Duodenal mucosa (tissue), 2 donors: ENCODE results near the gene CCDC150.

ENCODE experiments used
- H3K27ac ChIP-seq: one replicate; pipeline ENCODE4 v1.7.0; 2013; ENCODE audit warnings: low read depth, low read length
- H3K27me3 ChIP-seq, 2 donors: one replicate each; pipeline ENCODE4 v1.7.0; 2013; ENCODE audit warnings: low read length in 2 of 2, control low read depth in 1 of 2; ENCODE audit not compliant: insufficient read depth in 2 of 2, control insufficient read depth in 1 of 2
- H3K36me3 ChIP-seq, 2 donors: one replicate each; pipeline ENCODE4 v1.7.0; 2013; ENCODE audit warnings: low read length in 2 of 2, control low read depth in 1 of 2; ENCODE audit not compliant: insufficient read depth in 2 of 2, control insufficient read depth in 1 of 2
- H3K4me1 ChIP-seq, 2 donors: one replicate each; pipeline ENCODE4 v1.7.0; 2013; ENCODE audit warnings: low read length in 2 of 2, control low read depth in 1 of 2; ENCODE audit not compliant: insufficient read depth in 2 of 2, control insufficient read depth in 1 of 2
- H3K4me3 ChIP-seq, 2 donors: one replicate each; pipeline ENCODE4 v1.7.0; 2013; ENCODE audit warnings: low read length in 2 of 2, low read depth in 1 of 2
- H3K9ac ChIP-seq, 2 donors: one replicate each; pipeline ENCODE4 v1.7.0; 2013; ENCODE audit warnings: low read length in 2 of 2, low read depth in 1 of 2
- H3K9me3 ChIP-seq, 2 donors: one replicate each; pipeline ENCODE4 v1.7.0; 2013; ENCODE audit warnings: low read length in 2 of 2, control low read depth in 1 of 2; ENCODE audit not compliant: control insufficient read depth in 1 of 2

The CCDC150 gene

GRCh38 chr2:196618661-196619060 is 20.9 kb upstream of the CCDC150 start:
- no peaks in the 10 kb centered on the region for H3K4me1 ChIP-seq

GRCh38 chr2:196630531-196630930 is 9.0 kb upstream of the CCDC150 start:
- H3K9me3 ChIP-seq, result peaks cover 0 to 8% of the 10 kb centered on the region in 2 donors
- no peak overlapping the region for H3K9ac ChIP-seq
- no peaks in the 10 kb centered on the region for H3K4me1 ChIP-seq
- H3K36me3 ChIP-seq, result no peaks in the 10 kb centered on the region
- H3K27me3 ChIP-seq, result no peaks in the 10 kb centered on the region
- no peak overlapping the region for H3K4me3 ChIP-seq
- no peak overlapping the region for H3K27ac ChIP-seq

More at GRCh38 chr2:196618661-196619060, 20.9 kb upstream of the CCDC150 start:
- no peaks in the 10 kb centered on the region for H3K27me3 ChIP-seq
- H3K36me3 ChIP-seq, result no peaks in the 10 kb centered on the region
- no peak overlapping the region for H3K9ac ChIP-seq
- no peak overlapping the region for H3K4me3 ChIP-seq
- no peak overlapping the region for H3K27ac ChIP-seq
- no peaks in the 10 kb centered on the region for H3K9me3 ChIP-seq

DNA sequence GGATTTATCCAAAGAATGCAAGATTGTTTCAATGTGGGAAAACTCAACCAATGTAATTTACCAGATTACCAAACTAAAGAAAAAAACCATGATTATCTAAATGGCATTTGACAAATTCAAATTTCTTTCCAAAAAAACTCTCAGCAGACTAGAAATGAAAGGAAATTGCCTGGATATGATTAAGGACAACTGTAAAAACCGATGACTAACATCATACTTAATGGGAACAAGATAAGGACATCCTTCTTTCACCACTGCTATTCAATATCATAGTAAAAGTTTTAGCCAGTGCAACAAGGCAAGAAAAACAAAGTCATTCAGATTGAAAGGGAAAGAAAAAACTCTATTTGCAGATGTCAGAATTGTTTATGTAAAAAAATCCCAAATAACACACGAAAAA is 4.4 kb upstream of the CCDC150 start:
- Histone ChIP-seq H3K9me3 (peaks cover 0 to 5% of the 10 kb centered on the region in 2 donors), H3K4me1 (peaks cover 4% of the 10 kb centered on the region in 2 donors), H3K9ac (no peak overlapping the region), H3K4me3 (no peak overlapping the region), H3K36me3 (no peaks in the 10 kb centered on the region), H3K27me3 (peaks cover 0 to 3% of the 10 kb centered on the region in 2 donors), H3K27ac (no peak overlapping the region)

- Histone ChIP-seq H3K4me3 (peak overlapping the region; percentile 76 to 79), H3K27ac (no peak overlapping the region), H3K9ac (no peak overlapping the region), H3K9me3 (no peaks in the 10 kb centered on the region), H3K4me1 (peaks cover 4 to 6% of the 10 kb centered on the region in 2 donors), H3K36me3 (no peaks in the 10 kb centered on the region), H3K27me3 (peaks cover 0 to 3% of the 10 kb centered on the region in 2 donors)
Measured at GRCh38 chr2:196638765-196639164, 750 bp upstream of the CCDC150 start.

DNA sequence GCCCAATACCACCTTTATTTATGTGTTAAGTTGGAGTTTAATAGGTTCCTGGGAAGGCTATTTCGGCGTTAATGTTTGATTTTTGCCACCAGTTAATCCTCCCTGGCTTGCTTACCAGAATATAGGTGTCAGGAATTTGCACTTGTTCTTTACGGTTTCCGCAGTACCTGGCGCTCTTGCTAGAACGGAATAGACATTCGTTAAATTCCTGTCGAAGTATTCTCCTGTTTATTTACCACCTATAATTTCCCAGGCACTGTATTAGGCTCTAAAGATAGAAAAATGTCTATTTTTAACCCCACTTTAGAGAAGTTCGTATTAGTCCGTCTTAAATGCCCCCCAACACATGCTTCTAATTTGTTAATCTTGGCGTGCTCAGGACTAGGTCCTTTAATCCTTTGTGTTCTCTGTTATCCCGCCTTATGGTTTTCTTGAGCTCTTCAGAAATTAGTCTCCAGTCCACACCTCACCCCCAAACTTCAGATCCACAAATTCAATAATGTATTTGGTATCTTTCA is 575 bp downstream of the CCDC150 start:
- Histone ChIP-seq H3K27ac (no peak overlapping the region), H3K36me3 (no peaks in the 10 kb centered on the region), H3K9ac (peak overlapping the region; percentile 43 to 54), H3K27me3 (peaks cover 0 to 3% of the 10 kb centered on the region in 2 donors), H3K4me1 (peaks cover 4 to 6% of the 10 kb centered on the region in 2 donors), H3K9me3 (no peaks in the 10 kb centered on the region), H3K4me3 (peak overlapping the region; percentile 76 to 79)

GRCh38 chr2:196649202-196649601 is 9.7 kb downstream of the CCDC150 start:
- peaks cover 25 to 30% of the 10 kb centered on the region in 2 donors for H3K9me3 ChIP-seq
- no peaks in the 10 kb centered on the region for H3K36me3 ChIP-seq
- H3K4me1 ChIP-seq, result no peaks in the 10 kb centered on the region
- H3K4me3 ChIP-seq, result no peak overlapping the region
- H3K27ac ChIP-seq, result no peak overlapping the region
- no peak overlapping the region for H3K9ac ChIP-seq
- no peaks in the 10 kb centered on the region for H3K27me3 ChIP-seq

DNA sequence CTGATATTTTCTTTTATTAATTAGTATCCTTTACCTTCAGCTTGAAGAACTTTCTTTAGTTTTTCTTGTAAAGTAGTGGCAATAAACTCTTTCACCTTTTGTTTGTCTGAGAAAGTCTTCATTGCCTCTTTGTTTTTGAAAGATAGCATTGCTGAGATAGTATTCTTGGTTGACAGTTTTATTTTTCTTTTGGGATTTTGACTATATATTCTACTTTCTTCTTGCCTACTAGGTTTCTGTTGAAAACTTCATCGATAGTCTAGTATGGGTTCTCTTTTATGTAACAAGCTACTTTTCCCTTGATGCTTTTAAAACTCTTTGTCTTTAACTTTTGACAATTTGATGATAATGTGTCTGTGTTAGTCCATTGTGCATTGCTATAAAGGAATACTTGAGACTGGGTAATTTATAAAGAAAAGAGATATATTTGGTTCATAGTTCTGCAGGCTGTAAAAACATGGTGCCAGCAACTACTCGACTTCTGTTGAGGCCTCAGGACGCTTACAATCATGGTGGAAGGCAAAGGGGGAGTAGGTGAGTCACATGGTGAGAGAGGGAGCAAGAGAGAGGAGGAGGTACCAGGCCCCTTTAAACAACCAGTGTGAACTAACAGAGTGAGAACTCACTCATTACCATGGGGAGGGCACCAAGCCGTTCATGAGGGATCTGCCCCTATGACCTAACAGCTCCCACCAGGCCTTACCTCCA is 12.0 kb downstream of the CCDC150 start:
- no peaks in the 10 kb centered on the region for H3K4me1 ChIP-seq
- no peak overlapping the region for H3K9ac ChIP-seq
- H3K36me3 ChIP-seq, result no peaks in the 10 kb centered on the region
- no peaks in the 10 kb centered on the region for H3K27me3 ChIP-seq
- no peak overlapping the region for H3K27ac ChIP-seq
- H3K4me3 ChIP-seq, result no peak overlapping the region
- H3K9me3 ChIP-seq, result peaks cover 25 to 30% of the 10 kb centered on the region in 2 donors

DNA sequence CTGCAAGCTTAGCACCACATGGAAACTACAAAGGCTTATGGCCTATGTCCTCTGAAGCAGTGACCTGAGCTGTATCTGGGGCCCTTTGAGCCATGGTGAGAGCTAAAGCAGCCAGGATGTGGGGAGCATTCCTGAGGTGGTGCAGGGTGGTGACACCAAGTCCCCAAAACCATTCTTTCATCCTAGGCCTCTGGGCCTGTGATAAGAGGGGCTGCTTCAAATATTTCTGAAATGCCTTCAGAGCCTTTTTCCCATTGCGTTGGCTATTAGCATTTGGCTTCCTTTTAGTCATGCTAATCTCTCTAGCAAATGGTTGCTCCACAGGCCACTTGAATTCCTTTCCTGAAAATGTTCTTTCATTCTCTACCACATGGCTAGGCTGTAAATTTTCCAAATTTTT is 13.4 kb downstream of the CCDC150 start:
- Histone ChIP-seq H3K9ac (no peak overlapping the region), H3K36me3 (no peaks in the 10 kb centered on the region), H3K4me3 (no peak overlapping the region), H3K9me3 (peaks cover 25 to 30% of the 10 kb centered on the region in 2 donors), H3K27me3 (no peaks in the 10 kb centered on the region), H3K27ac (no peak overlapping the region), H3K4me1 (no peaks in the 10 kb centered on the region)

GRCh38 chr2:196653843-196654242 is 14.3 kb downstream of the CCDC150 start:
- Histone ChIP-seq H3K36me3 (no peaks in the 10 kb centered on the region), H3K4me3 (no peak overlapping the region), H3K9me3 (peaks cover 25 to 30% of the 10 kb centered on the region in 2 donors), H3K27ac (no peak overlapping the region), H3K4me1 (no peaks in the 10 kb centered on the region), H3K9ac (no peak overlapping the region), H3K27me3 (no peaks in the 10 kb centered on the region)

- H3K27ac ChIP-seq, result no peak overlapping the region
- H3K36me3 ChIP-seq, result no peaks in the 10 kb centered on the region
- H3K9ac ChIP-seq, result no peak overlapping the region
- no peak overlapping the region for H3K4me3 ChIP-seq
- peaks cover 19 to 22% of the 10 kb centered on the region in 2 donors for H3K9me3 ChIP-seq
- H3K27me3 ChIP-seq, result no peaks in the 10 kb centered on the region
- H3K4me1 ChIP-seq, result no peaks in the 10 kb centered on the region
Measured at GRCh38 chr2:196655761-196656160, 16.2 kb downstream of the CCDC150 start.
